K562 (cell line): ENCODE results near the gene TAF5. TPM values are rescaled to one million over a fixed set of nuclear protein-coding genes. Genes with fewer than 3 reads are reported as not detected.

Experiments used
- ARID4B ChIP-seq: sonication (generic); formaldehyde crosslinking; IDR thresholded peaks from 2 replicates; pipeline ENCODE4 v1.8.0; 2022; ENCODE audit warnings: mild to moderate bottlenecking, missing genetic modification reagents
- BRCA1 ChIP-seq, 2 experiments: fragments of 450-650 bp in 1 of 2; sonication (generic) in 1 of 2; formaldehyde crosslinking in 1 of 2; IDR thresholded peaks; 2 replicates each; pipeline versions ENCODE4 v1.5.0 to v1.6.1; 2017 to 2020; ENCODE audit warnings: mild to moderate bottlenecking in 1 of 2, missing genetic modification reagents in 1 of 2
- CHD1 ChIP-seq: fragments of 200-600 bp; sonication (generic); IDR thresholded peaks from one replicate; pipeline ENCODE4 v1.6.1; 2012; ENCODE audit warnings: mild to moderate bottlenecking, moderate library complexity, low read length, inconsistent platforms
- CREM ChIP-seq: IDR thresholded peaks from 2 replicates; pipeline ENCODE4 v1.6.1; 2014; ENCODE audit warnings: antibody characterized with exemption, low read depth
- EGR1 ChIP-seq: fragments of 450-650 bp; conservative IDR thresholded peaks from 2 replicates; pipeline ENCODE4 v1.6.1; 2017; ENCODE audit warnings: mild to moderate bottlenecking
- ETV1 ChIP-seq: fragments of 450-650 bp; conservative IDR thresholded peaks from 2 replicates; pipeline ENCODE4 v1.6.1; 2016; ENCODE audit warnings: missing genetic modification characterization, control low read depth, low read depth, missing compliant biosample characterization
- FOXA1 ChIP-seq: fragments of 450-650 bp; IDR thresholded peaks from 2 replicates; pipeline ENCODE4 v1.6.1; 2016; ENCODE audit warnings: mild to moderate bottlenecking, borderline replicate concordance
- FOXJ2 ChIP-seq: fragments of 200-800 bp; sonication (Bioruptor generic); IDR thresholded peaks from 2 replicates; pipeline ENCODE4 v1.6.1; 2016; ENCODE audit warnings: missing genetic modification characterization, missing compliant biosample characterization
- KDM4B ChIP-seq, 2 experiments: fragments of 450-650 bp in 1 of 2; sonication (generic) in 1 of 2; IDR thresholded peaks; 2 replicates each; pipeline ENCODE4 v1.6.1; 2016 to 2017; ENCODE audit warnings: borderline replicate concordance in 2 of 2, antibody characterized with exemption in 1 of 2, low read depth in 1 of 2, mild to moderate bottlenecking in 1 of 2
- PML ChIP-seq: IDR thresholded peaks from 2 replicates; pipeline ENCODE4 v1.6.1; 2012; ENCODE audit warnings: low read length, inconsistent platforms
- RNF2 ChIP-seq: sonication (generic); IDR thresholded peaks from 2 replicates; pipeline ENCODE4 v1.6.1; 2016
- SAP30 ChIP-seq: fragments of 200-600 bp; sonication (generic); IDR thresholded peaks from 2 replicates; pipeline ENCODE4 v1.6.1; 2012; ENCODE audit warnings: borderline replicate concordance, low read depth, mild to moderate bottlenecking, moderate library complexity, low read length, control low read depth, inconsistent platforms; ENCODE audit not compliant: insufficient read depth, poor library complexity, severe bottlenecking
- SIN3B ChIP-seq: fragments of 450-650 bp; IDR thresholded peaks from 2 replicates; pipeline ENCODE4 v1.6.1; 2017; ENCODE audit warnings: low read depth, mild to moderate bottlenecking, moderate library complexity
- SRF ChIP-seq, 2 experiments: fragments of 250-450, 450-650 bp in 1 of 2; sonication (Bioruptor Pico) in 1 of 2; sonication (generic) in 1 of 2; formaldehyde crosslinking; IDR thresholded peaks; 2 replicates each; pipeline versions ENCODE4 v1.5.0 to v1.5.1; 2020 to 2022; ENCODE audit warnings: mild to moderate bottlenecking in 1 of 2, missing genetic modification reagents in 1 of 2
- TSC22D4 ChIP-seq: fragments of 450-650 bp; IDR thresholded peaks from 2 replicates; pipeline ENCODE4 v1.6.1; 2016; ENCODE audit warnings: missing genetic modification characterization, missing biosample characterization, control low read depth
- U2AF1 ChIP-seq: fragments of 200-400 bp; formaldehyde crosslinking; optimal IDR thresholded peaks from 2 replicates; pipeline ENCODE3; 2017; ENCODE audit warnings: mild to moderate bottlenecking, low read depth, low read length, moderate library complexity
- USF1 ChIP-seq: sonication (generic); formaldehyde crosslinking; IDR thresholded peaks from 2 replicates; pipeline ENCODE4 v1.9.0; 2022; ENCODE audit warnings: mild to moderate bottlenecking, missing genetic modification reagents
- ZNF561 ChIP-seq: fragments of 450-650 bp; formaldehyde crosslinking; conservative IDR thresholded peaks from 2 replicates; pipeline ENCODE4 v1.4.0; 2020; ENCODE audit warnings: mild to moderate bottlenecking, moderate library complexity
- ZNF639 ChIP-seq, 2 experiments: fragments of 200-800 bp in 1 of 2; sonication (Bioruptor generic) in 1 of 2; sonication (generic) in 1 of 2; formaldehyde crosslinking in 1 of 2; IDR thresholded peaks in 1 of 2; conservative IDR thresholded peaks in 1 of 2; 2 replicates each; pipeline versions ENCODE4 v1.5.0 to v1.6.1; 2016 to 2020; ENCODE audit warnings: missing compliant biosample characterization in 1 of 2, missing genetic modification characterization in 1 of 2, missing genetic modification reagents in 1 of 2
- ZNF696 ChIP-seq: fragments of 250-450 bp; sonication (Bioruptor Pico); conservative IDR thresholded peaks from 2 replicates; pipeline ENCODE4 v1.4.0; 2020; ENCODE audit warnings: mild to moderate bottlenecking, moderate library complexity
- ZNF766 ChIP-seq: fragments of 200-800 bp; sonication (Bioruptor generic); conservative IDR thresholded peaks from 2 replicates; pipeline ENCODE4 v1.6.1; 2016; ENCODE audit warnings: missing genetic modification characterization, missing compliant biosample characterization
- polyA plus RNA-seq, 8 experiments: library from polyadenylated mRNA; depleted of rRNA in 4 of 8; stranded (reverse) in 5 of 8; unstranded in 3 of 8; fragments of >200 nt; fragmentation: Nextera tagmentation in 2 of 8; fragmentation: Illumina TruSeq in 1 of 8; extraction: Ambion mirVana in 2 of 8; extraction: Trizol in 1 of 8; gene quantifications; 2 replicates each; pipeline versions ENCODE4 v1.2.1 to v1.2.3, GENCODE V29; 2011 to 2014; ENCODE audit warnings: inconsistent platforms in 1 of 8, missing spikeins in 1 of 8
- total RNA-seq, 7 experiments: library from RNA; depleted of rRNA in 6 of 7; stranded (reverse); fragments of >200 nt in 6 of 7; fragmentation: Illumina TruSeq in 2 of 7; extraction: Trizol in 2 of 7; gene quantifications; 2 replicates each; pipeline versions ENCODE4 v1.2.1 to v1.2.3, GENCODE V29; 2011 to 2021; ENCODE audit warnings: low replicate concordance in 1 of 7

TAF5 gene
- total and polyA plus RNA-seq, 9 of the 15 experiments (the other 6 are each of a cell fraction or from before 2014, with no cell fraction given): 4.2 to 11.9 (median 9.3) TPM

GRCh38 chr10:103367782-103368518, at the start of gene TAF5 (continued):
- TF ChIP-seq ARID4B (CRISPR knock-in tag): peak; percentile 29; the same call in 1 of the 2 replicates
- no peak for TF ChIP-seq FOXJ2 (tag)
- TF ChIP-seq ZNF561: no peak
- TF ChIP-seq SIN3B: peak; percentile 65
- no peak for TF ChIP-seq ZNF766
- peak; percentile 20; the same call in 1 of the 2 replicates for TF ChIP-seq USF1 (CRISPR knock-in tag)
- TF ChIP-seq ZNF696 (CRISPR knock-in tag): no peak
- TF ChIP-seq U2AF1: peak; percentile 26
- TF ChIP-seq PML: peak; percentile 67
- TF ChIP-seq SRF (CRISPR knock-in tag; IDR thresholded peaks at IDR 0.05): peak in 1 of 2 experiments; percentile 83; a peak in 2 of 4 replicates
- peak; percentile 80 for TF ChIP-seq CREM
- TF ChIP-seq FOXA1: no peak
- peak; percentile 93 for TF ChIP-seq CHD1
- peak in 1 of 2 experiments; percentile 59; a peak in 1 of 4 replicates for TF ChIP-seq ZNF639 (CRISPR knock-in tag; conservative IDR thresholded peaks at IDR 0.05 in 1 of 2, IDR thresholded peaks at IDR 0.05 in 1 of 2)
- no peak for TF ChIP-seq BRCA1 (IDR thresholded peaks at IDR 0.05)
- TF ChIP-seq BRCA1 (CRISPR knock-in tag; IDR thresholded peaks at IDR 0.05): no peak
- peak; percentile 56 for TF ChIP-seq EGR1
- TF ChIP-seq KDM4B (IDR thresholded peaks at IDR 0.05; ENCODE audit: borderline replicate concordance in 2 of 2, low read depth in 1 of 2): peak in 1 of 2 experiments; percentile 39; a peak in 1 of 4 replicates
- TF ChIP-seq SAP30: peak; percentile 81
- 0 out of 2 replicates have a peak, but pooled peaks have one; percentile 17 for TF ChIP-seq RNF2
- peak; percentile 45; the same call in 1 of the 2 replicates for TF ChIP-seq ETV1 (tag)
- no peak for TF ChIP-seq TSC22D4 (tag)
